HG03571 (cell line): ENCODE measurements around the gene RAB43.

Experiments used
- ATAC-seq: cut with Tn5 transposase; IDR thresholded peaks from one replicate; pipeline ENCODE4 v1.9.1; 2021; ENCODE audit not compliant: unreplicated experiment

Gene RAB43

DNA sequence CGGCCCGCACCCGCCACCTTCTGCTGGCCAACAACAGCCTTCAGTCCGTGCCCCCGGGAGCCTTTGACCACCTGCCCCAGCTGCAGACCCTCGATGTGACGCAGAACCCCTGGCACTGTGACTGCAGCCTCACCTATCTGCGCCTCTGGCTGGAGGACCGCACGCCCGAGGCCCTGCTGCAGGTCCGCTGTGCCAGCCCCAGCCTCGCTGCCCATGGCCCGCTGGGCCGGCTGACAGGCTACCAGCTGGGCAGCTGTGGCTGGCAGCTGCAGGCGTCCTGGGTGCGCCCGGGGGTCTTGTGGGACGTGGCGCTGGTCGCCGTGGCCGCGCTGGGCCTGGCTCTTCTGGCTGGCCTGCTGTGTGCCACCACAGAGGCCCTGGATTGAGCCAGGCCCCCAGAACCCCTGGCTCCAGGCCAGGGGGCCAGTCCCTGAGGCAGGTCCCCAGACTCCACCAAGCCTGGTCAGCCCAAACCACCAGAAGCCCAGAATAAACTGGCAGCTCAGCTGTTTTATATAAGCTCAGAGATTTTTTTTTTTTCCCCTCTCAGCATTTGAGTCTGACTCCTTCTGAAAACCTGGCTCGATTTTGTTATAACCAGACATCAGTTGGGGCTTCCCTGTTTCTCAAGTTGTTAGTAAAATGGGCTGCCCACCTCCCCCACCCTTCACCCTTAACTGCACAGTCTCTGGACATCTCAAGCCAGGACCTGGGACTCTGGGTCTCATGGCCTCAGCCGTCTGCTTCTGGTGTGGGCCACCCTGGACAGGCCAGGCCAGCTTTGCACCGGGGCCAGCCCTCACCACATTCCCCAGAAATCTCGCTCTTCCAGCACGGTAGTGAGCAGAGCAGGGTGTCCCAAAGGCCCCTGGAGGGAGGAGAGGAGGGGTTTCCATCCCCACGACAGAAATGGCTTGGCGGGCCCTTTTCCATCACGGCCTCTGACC, 59.4 kb downstream of the RAB43 start:
- no peak for ATAC-seq

DNA sequence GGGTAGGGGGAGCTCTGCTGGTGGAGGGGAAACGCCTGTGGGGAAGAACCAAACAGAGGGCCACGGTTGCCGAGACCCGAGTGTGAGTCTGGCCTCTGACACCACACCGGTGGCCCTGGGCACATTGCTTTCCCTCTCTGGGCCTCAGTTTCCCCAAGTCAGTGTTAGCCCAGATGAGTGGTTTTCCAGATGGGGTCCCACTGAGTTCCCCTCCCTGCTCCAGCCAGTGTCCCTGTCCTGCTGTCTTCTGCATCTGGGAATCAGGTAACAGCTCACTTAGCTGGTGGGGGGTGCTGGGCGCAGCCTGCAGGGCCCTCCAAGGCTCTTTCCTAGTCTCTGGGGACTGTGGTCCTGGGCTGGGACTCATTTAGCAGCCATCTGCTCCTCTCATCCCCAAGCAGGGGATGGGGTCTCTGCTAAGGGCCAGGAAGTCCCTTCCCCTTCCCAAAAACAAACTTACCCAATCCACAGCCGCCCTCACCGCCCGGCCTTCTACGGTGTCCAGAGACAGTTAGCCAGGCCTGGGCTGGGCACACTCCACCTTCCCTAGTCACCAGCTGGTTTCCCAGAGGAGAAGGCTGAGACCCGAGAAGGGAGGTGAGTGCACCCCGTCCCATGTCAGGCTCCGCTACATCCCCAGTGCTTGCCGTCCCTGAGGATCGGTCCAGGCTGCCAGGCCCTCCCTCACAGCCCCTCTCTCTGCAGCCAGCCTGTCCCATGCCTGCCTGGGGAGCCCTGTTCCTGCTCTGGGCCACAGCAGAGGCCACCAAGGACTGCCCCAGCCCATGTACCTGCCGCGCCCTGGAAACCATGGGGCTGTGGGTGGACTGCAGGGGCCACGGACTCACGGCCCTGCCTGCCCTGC, 60.3 kb downstream of the RAB43 start:
- no peak for ATAC-seq

DNA sequence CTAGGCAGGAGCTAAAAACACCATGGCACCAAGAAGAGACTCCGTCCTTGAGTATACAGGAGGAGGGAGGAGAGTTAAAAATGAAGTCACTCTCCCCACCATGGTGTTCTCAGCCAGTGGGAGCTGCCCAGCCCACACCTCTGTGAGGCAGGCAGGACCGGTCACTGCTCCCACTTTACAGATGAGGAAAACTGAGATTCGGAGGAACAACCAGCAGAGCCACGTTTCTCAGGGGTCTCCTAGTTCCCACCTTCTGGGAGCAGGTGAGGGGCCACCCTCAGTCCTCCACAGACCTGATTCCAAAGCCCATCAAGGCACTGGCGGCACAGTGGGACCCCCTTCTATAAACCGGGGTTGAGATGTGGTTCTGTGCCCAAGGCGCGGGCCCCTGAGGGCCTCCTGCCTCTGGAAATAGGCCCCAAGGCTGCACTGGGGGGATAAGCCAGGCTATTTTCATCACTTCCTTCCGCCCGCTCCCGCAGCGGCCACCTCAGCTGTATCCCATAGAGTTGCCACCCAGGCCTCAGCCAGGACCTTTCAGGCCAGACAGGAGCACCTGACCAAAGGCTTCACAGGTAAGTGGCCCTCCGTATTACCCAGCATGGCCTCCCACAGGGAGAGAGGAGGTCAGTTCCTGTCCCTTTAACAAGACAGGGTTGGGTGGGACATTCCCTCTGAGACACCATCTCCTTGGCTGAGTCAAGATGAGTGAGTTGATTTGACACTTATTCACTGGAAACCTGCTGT, 61.2 kb downstream of the RAB43 start, which contains the start of gene GP9:
Gene GP9, plus strand, starts transcription at position 504 of the 747 bp plus-strand sequence. CDS start 961 bp downstream, outside the sequence.
- ATAC-seq, result no peak

DNA sequence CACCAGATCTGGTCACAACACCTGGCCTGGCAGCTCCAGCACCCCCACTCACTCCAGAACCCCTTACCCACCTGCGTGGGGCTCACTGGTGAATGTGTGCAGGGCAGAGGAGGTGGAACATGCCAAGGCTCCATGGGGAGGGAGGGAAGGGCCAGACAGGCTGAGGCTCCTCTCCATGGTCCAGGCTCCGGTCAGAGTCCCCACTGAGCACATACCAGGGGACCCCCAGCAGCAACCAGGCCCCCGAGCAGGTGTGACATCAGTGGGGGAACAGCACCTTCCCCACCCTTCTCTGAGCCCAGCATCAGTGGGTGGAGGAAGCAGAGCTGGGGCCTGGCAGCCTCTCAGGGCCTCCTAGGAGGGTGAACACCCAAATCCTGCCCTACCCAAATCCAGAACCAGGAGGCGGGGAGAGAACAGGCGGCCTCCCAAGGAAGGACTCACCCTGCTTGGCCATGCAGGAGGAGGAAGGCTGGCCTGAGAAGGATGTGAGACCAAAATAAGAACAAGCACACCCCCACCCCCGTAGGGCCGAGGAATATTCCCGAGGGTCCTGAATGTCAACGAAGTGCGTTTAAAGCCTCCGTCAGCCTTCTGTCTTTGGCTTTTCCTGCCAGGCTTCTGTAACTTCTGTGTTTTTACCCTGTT, 62.2 kb downstream of the RAB43 start:
- ATAC-seq, result no peak

DNA sequence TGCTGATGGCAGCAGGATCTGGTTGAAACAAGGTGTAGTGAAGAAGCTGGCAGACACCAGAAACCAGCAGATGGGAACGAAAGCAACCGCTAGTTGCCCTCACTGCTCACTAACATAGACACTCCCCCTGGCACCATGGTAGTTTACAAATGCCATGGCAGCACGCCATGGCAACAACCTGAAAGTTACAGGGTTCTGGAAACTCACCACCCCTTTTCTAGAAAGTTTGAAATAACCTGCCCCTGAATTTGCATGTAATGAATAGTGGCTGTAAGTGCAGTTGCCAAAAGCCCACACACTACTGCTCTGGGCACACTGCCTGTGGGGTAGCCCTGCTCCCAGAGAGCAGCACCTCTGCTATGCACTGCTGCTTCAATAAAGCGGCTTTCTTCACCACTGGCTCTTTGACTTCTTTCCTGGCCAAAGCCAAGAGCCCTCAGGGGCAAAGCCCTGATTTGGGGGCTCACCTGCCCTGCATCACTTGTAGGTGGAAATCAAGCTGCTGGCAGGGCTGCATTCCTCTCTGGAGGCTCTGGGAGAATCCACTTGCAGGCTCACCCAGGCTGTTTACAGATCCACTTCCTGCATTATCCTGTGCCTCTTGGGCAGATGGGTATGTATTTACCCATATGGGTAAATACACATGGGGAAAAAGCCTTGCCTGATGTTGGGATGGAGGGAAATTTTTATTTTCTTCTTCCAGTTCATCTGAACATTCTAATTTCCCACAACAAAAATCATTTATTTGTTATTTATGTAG, 63.0 kb downstream of the RAB43 start:
- ATAC-seq, result no peak

DNA sequence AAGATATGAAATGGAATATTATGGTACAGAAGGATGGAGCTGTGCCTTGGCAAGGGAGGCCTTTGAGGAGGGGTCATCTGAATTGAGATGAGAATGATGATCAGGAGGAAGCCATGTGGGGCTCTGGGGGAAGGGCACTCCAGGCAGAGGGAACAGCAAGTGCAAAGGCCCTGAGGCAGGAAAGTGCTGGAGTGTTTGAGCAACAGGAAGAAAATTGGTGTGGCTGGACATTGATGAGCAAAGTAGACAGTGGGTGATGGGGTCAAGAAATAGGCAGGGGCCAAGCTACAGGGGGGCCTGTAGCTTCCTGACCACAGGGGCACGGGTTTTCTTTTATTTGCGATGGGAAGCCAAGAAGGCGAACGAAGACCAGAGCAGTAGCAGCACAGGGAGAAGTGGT, 64.4 kb downstream of the RAB43 start:
- ATAC-seq, result no peak

DNA sequence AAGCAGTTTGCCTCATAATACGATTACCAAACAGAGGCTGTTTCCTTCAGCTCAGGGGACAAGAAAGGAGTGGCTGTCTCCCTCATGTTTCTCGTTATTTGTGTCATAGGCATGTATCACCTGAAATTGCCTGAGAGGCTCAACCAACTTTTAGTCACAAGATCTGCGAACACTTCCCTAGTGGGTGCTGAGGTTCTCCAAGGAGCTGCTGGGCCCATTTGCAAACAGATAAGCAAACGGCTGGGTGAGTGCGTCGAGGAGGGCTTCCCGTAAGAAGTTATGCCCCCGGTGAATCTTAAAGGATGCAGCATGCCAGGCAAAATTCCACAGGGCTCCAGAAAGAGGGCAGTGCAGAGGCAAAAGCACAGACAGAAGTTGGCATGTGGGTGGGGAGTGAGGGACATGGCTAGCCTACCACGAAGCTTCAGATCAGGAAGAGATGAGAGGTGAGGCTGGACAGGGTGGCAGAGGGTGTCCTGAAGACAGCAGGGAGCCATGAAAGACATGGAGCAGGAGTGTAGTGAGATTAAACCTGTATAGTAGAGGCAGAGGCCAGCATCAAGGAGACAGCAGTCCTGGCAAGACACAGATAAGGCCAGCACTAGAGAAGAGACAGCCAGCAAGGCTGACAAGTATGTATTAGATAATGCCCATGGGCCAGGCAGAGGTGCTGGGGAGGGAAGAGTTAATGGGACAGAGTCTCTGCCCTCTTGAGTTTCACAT, 65.0 kb downstream of the RAB43 start:
- no peak for ATAC-seq

DNA sequence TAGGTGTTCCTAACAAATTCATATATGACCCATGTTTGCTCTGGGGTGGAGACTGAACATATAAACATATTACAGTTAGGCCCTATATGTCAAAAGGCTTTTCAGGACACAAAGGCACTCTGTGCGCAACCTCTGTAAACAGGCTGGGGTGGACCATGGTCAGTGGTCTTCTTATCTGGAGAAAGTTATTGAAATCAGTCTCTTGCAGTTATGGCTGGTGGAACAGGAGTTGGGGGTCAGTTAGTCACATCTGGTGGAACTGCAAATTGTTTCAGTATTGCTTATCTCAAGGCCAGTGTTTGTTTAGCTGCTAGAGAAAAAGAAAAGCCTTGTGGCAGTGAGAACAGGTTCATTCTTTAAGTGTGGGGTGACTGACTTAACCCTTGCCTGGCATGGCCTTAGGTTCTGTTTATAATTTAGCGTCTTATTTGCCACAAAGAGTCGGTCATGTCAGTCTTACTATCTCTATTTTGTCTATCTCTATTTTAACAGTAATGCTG, 66.9 kb downstream of the RAB43 start:
- no peak for ATAC-seq

DNA sequence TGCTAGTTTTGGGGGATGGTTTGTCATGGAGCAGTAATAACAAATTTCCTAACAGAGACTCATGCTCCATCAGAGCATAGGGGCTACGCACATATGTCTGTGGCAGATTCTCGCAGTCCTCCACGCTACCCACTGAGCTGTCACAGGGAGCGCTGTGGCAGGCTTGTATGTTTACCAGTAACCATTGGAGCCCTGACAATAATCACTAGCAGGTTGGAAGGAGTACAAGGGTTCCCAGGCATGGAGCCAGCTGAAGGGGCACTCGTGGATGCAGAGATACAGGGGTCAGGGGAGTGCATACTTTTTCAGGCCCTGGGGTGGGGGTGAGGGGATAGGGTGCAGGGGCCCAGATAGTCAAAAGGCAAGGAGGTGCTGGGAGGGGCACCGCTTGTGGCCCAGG, 68.9 kb downstream of the RAB43 start:
- no peak for ATAC-seq

DNA sequence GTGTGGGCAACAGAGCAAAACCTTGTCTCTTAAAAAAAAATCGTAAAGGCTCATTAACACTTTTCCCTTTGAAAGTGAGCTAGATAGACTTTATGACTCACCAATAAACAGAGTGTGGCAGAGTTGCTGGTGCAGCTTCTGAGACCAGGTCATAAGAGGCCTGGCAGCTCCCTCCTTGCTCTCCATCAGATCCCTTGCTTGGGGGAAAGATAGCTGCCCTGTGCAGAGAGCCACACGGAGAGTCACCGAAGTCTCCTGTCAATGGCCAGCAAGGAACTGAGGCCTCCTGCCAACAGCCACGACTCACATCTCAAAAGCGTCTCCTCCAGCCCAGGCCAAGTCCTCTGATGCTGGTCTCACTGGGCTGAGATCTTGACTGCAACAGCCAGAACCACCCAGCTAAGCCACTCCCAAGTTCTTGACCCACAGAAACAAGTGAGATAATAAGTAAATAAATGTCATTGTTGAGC, 69.7 kb downstream of the RAB43 start:
- ATAC-seq, result no peak

DNA sequence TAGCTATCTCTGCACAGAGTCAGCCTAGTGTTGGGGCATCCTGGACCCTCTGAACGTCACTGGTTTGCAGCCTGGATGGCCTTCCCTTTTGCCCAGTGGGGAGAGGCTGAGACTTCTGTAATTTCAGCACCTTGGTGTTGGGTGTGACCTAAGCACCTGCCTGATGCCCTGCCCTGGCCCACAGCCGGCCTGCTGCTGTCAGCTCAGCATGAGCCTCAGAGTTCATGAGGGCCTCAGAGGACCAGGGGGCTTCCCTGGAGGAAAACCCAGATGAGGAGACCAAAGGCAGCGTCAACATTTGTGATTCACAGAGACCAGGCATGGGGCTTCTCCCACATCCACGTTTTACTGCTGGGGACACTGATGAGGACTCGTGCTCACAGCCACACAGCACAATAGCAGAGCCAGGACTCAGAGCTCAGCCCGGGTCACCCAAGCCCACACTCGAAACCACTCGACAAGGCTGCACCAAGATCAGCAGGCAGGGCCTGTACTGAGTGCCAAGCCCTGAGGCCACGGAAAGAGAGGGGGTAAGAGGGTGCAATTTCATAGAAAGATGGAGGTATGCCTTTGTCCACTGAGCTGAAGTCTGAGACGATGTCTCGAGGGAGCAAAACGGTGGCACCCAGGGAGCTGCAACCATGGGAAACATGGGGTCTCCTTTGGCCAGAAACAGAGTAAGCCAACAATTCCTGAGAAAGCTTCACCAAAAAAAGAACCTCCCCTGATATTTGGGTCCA, 70.9 kb downstream of the RAB43 start:
- no peak for ATAC-seq

DNA sequence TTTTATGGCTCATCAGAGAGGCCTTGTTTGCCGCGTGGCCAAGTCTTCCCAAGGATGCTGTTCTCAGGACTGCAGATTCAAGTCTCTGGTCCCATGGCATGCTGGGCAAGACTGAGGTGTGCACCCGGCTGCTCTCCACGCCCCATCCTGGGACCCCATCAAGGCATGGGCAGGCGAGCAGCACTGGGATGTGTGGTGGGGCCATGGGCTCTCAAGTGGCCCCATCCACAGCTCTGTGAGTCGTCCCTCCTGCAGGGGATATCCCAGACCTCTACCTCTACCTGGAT, 74.1 kb downstream of the RAB43 start:
- ATAC-seq, result no peak

DNA sequence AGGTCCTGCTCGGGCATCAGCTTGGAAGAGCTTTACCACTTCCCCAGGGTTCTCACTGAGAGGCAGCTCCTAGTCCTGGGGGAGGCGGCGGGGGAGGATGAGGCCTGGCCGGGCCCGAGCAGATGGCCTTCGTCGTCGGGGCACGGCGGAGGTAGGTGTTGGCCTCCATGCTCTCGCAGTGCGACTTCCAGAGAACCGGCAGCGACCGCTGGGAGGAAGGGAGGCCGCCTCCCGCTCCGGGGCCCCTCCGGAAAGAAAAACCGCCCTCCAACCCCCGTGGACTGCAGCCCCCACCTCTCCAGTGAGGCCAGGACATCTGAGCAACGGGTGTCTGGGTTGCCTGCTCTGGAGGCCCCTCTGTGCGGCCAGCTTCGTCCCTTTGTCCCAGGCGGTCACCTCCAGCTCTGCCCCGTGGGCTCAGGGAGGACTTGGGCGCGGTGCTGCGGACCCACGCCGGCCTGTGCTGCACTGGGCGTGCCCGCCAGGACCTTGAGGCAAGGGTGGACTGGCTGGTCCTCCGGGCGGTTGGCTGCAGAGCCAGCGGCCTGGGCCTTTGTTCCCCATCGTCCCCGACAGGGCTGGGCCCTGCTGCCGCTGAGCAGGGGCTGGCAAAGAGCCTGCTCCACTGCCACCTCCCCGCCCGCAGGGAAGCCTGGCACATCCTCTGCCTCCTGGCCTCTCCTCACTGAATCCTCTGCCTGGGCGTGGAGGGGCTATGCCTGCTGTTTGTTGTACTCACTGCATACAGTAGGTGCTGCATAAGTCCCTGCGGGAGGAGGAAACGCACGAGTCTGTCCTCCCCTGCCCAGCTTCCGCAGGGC, 74.7 kb downstream of the RAB43 start:
- no peak for ATAC-seq

DNA sequence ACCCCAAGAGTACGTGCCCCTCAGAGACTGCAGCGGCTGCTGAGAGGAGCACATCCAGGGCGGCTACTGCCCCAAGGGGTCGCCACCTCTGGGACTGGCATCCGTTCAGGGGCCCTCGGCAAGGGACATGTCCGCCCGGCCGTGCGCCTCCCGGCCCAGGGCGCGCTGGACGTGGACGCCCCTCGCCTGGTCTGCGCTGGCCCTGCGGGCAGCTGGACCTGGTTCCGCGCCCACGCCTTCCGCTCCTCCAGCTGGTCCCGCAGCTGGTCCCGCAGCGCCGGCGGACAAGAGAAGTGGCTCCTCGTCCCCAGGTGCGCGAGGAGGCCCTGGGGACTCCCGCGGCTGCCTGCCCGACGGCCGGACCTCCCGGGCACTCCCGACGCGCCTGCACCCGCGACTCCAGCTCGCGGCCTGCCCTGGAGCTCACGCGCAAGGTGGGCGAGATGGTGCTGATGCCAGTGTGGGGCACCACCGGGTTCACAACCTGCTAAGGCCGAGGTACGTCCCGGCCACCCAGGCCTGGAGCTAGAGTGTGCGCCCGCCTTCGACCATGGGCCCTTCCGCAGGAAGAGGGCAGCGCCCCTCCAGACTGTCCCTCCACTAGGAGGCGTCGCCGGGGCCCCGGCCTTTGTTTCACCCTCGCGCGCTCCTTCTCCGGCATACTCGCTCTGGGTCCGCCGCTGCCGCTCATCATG, 75.4 kb downstream of the RAB43 start:
- no peak for ATAC-seq

DNA sequence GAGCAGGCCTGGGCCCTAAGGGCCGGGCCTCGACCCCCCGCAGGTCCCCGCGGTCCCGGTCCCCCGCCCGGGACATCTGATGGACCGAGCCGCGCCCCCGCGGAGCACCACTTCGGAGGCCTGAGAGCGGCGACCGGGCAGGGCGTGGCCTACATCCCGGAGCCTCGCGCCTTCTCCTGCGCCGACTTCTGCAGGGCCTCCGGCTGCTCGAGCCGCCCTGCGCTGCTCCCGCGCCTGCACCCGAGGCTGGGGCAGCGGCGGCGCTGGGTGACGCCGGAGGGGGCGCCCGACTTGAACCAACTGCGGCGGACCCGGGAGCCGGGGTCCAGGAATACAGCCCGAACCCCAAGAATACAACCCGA, 75.9 kb downstream of the RAB43 start:
- ATAC-seq, result no peak

DNA sequence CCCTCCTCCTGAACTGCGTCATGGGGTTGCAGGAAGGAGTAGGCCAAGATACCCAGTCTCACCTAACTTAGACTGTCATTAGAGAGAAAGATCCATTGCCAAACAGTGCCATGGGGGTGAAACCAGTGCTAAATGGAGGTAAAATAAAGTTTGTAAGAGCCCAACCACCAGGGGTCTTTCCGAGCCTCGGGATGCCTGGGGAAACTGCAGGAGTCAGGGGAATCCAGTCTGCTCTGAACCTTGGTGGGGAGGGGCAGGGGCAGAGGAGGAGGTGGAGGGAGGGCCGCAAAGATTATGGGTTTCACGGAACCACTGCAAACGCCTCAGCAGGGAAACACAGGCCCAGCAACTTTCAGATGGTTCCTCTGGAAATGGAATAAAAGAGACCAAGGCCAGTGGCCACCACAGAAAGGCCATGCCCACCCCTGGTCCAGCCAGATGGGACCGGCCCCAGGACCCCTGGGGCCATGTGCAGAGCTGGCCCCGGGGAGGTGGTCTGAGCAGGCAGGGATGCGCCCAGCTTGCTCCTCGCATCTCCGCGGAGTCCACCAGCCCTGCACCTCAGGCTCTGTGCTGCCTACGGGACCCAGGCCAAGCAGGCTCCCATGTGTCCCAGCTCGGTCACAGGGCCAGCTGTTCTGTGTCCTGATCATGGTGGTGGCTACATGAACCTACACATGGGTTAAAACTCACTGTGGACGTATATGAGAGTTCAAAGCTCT, 80.9 kb downstream of the RAB43 start:
- ATAC-seq, result no peak

DNA sequence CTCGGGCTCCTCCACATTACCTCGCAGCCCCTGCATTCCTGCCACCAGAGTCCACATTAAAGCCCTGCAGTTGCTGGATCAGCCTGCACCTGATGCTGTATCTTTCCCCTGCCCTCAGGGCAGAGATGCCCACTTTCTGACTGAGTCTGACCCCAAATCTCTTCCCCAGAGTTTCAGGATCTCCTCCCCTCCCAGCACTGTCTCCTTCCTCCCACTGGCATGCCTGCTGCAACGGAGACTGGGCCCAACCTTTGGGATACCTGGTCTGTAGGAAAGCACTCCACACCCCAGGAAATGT, 81.6 kb downstream of the RAB43 start:
- ATAC-seq, result no peak
